Dermis blood vessel endothelial cell (primary cell): ENCODE data around the gene MARCHF9. TPM values are rescaled to one million over a fixed set of nuclear protein-coding genes. Genes with fewer than 3 reads are reported as not detected.

ENCODE experiments used
- DNase-seq: peaks from one replicate; pipeline ENCODE4 v3.0.0; 2010
- total RNA-seq: library from RNA; depleted of rRNA; stranded (reverse); fragments of >200 nt; gene quantifications from 2 replicates; pipeline ENCODE4 v1.2.3, GENCODE V29; 2014

MARCHF9 gene
- total RNA-seq, 1 donor from 2014 or later = 4.1 TPM

DNA sequence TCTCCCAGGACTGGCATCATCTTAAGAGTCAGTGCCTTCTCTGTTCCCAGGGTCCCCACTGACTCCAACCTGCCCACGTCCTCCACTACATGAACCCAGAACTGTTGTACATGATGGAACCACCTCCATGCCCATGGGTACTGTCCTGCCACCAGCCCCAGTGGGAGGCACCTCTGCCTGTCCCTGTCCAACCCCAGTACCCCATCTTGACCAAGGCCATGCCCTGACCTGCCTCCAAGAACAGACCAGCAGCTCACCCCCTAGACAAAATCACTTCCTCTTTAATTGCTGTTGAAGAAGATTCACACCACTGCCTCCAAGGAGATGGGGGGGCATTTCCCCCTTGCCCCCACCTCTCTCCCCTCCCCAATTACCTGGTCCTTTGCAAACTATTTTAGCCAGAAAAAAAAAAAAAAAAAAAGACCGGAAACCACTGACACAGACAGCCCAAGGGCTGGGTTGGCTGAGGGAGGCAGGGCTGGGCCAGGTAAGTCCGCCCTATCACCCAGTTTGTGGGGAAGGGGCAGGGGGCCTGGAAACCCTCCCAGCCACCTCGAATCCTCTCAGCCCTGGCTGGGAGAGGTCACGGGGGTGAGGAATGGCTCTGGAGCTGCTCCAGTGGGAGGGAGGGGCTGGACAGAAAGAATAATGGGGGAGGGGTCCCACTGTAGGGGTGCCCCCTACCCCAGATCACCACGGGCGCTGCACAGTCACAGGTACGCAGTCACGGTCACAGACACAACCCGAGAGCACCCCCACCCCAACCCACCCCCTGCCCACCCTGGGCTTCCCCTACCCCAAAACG, 29.8 kb upstream of the MARCHF9 start:
- no peak for DNase-seq

DNA sequence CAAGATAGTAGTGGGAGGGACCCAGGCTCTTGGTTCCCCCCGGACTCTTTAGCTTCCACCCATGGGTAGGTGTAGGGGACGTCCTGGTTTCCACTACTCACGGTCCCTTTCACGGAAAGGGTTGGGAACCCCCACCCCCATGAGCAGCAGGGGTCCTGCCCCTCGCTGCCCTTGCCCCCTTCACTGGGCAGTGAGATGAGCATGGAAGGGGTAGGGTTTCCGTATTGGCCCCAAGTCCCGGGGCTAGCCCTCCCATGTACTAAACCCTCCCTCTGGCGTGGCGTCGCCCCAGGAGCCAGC, 29.1 kb upstream of the MARCHF9 start:
- no peak for DNase-seq

DNA sequence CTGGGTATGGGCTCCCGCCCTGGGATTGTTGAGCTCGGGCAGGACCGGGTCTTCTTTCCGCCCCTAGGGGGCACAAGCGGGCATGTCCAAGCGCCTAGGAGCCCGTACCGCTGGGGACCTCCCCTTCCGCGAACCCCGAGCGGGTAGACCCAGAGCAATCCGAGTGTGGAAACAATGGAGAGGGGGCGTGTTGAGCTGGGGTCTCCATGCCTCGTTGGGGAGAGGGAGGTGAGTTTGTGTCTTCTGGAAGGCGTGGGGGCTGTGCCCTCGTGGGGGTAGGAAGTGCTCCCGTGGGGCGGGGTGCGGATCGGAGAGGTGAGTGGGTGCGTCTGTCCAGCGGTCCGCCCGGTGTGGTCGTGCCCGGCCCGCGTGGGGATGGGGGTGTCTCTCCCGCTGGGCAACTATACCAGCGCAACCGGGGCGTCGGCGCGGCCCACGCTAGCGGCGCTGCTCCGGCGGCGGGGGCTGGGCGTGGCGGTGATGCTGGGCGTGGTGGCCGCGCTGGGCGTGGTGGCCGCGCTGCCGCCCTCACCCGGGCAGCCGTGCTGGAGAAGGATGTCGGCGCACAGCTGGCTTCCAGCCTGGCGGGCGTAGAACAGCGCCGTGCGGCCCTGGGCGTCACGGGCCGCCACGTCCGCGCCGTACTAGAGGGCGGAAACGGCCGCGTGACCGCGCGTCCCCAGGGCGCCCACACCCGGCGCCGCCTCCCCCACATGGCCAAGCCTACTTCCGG, 28.6 kb upstream of the MARCHF9 start:
- peak; percentile 86 for DNase-seq

DNA sequence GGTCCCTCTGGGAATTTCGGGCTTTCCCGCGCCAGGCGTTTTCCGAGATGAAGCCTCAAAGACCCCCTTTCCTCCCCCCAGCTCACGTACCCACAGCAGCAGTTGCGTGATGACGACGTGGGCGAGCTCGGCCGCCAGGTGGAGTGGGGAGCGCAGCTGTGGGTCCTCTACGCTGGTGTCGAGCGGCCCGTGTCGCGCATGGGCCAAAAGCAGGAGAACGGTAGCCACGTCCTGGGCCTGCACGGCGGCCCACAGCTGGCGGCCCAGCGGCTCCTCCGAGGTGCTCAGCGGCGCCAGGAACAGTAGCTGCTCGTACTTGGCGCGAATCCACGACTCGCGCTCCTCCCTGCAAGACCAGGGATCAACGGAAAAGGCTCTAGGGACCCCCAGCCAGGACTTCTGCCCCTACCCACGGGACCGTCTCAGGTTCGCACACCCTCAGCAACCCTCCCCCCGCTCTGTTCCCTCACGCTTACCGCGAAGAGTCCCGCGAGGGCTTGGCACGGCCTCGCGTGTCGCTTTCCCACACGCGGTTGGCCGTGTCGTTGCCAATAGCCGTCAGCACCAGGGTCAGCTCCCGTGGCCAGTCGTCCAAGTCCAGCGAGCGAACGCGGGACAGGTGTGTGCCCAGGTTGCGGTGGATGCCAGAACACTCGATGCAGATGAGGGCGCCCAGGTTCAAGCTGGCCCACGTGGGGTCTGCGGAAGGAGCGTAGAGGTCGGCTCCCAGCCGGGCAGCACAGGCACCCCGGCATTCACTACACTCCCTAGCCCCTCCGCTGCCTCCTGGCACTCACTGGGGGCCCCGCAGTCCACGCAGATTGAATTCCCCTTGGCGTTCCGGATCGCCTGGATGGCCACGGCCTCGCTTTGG, 27.8 kb upstream of the MARCHF9 start:
- DNase-seq = peak; percentile 43

DNA sequence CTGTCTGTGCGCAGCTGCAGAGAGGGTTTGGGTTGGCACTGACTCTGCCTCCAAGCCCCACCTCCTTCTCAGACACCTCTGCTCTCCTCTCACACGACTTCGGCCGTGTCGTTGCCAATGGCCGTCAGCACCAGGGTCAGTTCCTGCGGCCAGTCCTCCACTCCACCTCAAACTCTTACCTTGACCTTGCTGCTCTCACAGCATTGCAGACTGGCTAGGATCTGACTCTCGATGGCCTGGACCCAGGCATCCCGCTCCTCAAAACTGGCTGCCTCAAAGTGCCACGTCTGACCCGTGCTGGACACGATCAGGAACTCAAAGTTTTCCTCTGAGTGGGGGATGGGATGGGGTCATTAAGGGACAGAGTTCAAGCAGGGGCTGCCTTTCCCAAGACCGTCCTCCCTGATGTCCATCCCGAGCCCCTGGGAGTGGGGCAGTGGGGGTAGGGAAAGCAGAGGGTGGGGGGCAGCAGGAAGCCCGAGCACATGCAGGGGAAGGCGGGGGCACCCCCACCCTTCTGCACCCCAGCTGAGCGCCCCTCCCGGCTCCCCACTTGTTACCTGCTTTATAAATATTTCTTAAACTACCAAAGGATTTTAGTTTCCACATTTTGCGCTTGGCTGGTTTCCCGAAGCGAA, 27.0 kb upstream of the MARCHF9 start:
- no peak for DNase-seq

DNA sequence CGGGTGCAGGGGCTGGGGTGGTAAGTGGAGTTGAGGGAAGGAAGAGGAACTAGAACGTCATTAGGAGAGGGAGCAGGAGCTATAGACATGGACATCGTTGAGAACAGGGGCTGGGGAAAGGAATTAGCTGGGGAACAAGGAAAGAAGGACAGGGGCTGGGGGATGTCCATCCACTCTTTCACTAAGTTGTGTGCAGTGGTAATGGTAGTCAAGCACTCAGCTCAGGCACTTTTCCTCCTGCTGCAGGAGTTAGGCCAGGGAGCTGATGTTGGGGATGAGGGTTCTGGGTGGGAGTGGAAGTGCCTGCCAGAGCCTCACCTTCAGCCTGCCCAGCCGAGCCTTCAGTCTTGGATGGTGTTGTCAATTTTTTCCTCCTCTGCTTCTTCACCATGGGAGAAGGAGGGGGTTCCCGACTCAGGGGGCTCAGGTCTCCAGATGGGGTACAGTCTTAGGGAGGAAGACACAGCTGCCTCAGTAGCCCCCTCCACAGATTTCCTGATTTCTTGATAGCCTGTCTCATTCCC, 25.5 kb upstream of the MARCHF9 start:
- no peak for DNase-seq

DNA sequence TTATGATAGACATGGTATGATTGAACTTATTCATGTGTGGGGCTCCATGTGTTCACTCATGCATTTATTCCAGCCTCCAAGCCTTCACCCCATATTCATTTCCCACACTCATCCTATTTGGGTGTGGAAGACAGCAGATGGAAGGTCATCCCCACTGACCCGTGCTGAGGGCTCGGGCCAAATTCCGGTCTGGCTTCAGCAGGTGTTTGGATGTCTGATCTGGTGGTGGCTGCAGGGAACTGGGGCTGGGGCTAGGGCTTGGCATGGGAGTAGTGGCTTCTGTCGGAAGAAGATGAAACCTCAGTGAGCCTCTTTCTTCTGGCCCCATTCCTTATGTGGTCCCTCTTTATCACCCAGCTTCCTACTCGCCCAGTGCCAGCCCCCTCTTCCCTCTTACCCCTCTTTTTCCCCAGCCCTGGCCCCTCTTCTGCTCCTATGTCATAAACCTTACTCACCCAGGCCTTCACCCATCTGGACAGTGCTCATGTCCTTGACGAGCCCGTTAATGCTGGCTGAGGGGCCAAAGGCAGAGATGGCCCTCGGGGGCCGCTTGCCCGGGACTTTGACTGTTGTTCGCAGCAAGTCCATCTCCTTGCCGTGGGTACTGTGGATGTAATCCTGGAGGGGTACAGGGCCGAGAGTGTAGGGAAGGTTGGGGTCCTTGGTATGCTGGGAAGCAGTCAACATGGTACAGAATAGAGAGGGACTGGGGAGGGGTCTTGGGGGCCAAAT, 24.4 kb upstream of the MARCHF9 start:
- DNase-seq = no peak

DNA sequence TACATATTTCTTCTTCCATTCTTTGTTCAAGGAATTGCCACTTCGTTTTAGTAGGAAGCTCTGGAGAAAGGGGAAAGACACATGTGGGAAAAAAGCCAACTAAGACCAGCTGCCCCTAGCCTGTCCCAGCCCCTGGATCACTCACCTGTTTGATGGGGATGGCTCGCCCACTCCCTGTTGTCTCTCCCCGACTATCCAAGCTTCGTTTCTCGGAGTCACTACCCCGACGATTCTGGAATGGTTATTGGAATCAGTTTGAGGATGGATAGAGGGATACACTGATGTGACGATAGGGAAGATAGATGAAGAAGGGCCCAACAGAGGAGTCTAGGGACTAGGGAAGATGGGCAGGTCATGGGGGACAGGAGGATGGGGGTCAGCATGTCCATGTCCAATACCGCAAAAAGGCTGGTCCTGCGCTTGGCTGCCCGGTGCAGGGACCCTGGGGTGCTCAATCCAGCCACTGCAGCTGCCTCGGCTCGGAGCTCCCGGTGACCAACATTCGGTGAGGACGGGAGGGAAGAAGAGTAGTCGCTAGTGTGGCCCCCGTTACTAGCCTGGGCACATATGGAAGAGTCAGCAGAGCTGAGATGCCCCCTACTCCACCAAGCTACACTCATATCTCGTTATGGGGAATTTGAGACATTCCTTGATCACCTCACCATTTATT, 23.4 kb upstream of the MARCHF9 start:
- DNase-seq = no peak

DNA sequence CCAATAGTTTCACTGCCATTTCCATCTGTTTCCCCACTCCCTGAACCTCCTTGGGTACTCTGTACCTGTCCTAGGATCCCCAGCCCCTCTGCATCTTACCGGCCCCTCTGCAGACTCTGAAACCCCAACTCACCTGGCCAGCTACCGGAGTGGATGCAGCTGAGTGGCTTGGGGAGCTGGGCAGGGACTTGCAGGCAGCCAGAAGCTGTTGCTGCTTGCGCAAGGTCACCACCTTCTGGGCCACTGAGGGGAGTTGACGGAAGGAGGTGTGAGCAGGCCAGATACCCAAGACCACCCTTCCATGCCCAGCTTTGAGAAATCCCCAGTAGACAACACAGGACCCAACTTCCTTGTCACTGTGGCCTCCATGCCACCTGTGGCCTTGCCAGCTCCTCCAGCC, 22.6 kb upstream of the MARCHF9 start:
- no peak for DNase-seq

DNA sequence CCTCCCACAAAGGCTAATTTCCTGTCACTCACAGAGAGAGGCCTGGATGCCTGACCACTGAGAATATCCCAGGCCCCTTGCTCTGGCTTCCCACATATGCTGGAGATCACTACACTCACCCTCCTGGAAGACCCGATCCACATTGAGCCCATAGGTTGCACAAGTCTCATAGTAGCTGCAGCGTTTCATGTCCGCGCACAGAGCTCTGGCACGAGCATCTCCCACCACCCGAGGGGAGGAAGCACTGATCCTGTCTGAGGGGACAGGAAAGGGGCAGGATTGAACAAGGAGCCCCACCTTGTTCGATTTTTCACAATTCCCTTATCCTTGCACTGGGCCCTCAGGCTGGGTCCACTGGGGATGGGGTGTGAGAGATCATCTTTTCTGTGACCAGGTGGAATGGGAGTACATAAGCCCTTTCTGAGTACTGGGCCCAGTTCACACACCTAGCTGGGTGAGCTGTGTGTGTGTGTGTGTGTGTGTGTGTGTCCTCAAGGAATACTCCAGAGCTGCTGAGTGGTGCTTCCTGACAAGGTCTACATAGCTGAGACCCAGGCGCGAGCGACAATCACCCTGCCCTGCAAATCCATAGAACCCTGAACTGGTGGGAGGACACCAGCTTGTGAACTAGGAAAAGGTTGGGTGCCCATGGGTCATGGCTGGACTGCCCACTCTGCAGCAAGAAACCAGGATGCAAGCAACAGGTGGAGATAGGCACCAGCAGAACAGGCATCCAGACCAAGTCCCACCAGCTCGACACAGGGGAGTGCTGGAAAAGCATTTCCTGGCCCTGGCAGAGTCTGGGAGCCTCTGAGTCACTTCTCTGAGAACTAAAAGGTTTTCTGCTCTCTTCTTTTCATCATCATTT, 21.9 kb upstream of the MARCHF9 start:
- no peak for DNase-seq

DNA sequence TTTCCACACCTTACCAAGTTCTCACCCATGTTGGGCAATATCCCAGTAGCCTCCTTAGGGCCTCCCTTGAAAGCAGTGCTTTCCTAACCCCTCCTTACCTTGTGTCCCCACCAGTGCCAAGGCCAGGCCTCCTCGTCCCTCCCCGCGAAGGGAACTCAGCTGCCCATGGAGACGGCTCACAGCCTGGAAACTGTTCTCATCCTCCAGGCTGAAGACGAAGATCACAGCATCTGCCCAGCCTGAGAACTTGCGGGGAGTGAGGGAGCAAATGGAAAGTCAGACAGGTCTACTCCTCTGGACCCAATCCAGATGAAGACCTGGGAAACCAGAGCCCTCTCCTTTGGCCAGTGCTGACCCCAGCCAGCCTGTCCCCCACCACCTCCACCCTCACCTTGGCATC, 21.0 kb upstream of the MARCHF9 start:
- DNase-seq = no peak

DNA sequence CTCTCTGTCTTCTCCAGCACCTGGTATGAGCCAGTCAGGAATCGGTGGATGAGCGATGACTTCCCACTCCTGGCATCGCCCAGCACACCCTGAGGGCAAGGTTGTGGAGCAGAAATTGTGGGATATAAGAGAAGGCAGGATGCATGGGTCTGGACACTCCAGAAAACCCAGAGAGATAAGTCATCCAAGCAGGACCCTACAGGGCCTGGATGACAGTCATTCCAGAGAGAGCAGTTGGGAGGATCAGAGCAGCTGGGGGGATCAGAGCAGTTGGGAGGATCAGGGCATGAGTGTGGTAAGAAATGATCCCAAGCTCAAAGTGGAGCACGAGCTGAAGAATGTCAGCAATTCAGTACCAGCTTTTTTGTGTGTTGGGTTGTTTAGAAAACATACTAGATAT, 20.3 kb upstream of the MARCHF9 start:
- no peak for DNase-seq

DNA sequence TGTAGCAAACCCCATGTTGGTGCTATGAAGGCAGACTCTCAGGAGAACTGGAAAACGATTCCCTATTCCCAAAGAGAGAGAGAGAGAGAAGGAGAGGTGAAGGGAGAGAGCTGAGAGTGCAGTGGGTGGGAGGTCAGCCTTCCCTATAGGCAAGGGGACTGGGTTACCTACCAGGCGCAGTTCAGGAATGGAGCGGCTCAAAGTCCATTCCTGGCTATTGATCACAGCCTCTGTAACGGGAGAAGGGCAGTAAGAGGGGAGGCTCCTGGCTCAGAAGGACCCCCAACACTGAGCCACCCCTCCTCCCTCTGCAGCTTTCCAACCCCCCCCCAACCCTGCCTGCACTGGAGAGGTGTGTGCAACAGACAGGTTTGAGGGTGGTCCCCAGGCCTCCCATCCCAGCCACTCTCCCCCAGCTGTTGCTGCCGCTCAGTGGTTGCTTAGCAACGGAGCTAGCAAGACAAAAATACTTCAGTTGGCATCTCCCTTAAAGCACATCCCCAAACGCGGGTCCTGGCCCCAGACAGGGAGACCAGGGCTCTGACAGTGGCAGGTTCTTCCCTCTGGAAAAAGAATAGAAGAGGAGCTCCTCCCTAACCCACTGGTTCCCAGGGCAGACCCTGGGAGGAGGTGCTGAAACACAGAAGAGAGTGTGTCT, 19.6 kb upstream of the MARCHF9 start:
- DNase-seq = no peak

DNA sequence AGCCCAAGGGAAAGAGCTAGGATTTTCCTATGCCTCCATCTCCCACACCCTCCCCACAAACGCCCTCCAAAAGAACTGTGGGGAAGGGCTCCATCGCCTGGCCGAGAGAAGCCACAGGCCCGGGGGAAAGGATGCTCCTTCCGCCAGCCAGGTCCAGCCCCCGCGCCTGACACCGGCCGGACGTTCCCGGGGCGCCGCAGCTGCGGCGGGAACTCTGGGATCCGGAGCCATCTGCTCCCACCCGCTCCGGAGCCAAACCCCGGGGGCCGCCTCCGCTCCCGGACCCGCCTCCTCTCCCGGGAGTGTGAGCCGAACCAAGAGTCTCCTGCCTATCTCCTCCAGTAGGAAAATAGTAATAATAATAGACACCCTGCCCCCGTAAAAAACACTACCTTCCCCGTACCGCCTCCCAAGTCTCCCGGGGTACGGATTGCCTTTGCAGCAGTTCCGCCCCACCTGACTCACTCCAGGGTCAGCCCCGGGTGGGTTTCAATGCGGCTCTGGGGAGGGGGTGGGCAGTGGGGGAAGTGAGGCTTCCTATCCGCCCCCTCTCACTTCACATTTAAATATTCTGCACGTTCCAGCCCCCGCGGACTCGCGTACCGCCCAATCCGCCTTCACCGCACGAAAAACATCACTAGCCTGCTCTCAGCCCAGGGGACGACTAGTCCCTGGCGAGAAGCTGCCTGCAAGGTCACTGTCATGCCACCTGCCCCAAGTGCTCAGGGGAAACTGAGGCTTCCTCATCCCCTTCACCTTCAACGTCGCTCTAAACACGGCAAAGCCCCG, 18.8 kb upstream of the MARCHF9 start:
- no peak for DNase-seq

DNA sequence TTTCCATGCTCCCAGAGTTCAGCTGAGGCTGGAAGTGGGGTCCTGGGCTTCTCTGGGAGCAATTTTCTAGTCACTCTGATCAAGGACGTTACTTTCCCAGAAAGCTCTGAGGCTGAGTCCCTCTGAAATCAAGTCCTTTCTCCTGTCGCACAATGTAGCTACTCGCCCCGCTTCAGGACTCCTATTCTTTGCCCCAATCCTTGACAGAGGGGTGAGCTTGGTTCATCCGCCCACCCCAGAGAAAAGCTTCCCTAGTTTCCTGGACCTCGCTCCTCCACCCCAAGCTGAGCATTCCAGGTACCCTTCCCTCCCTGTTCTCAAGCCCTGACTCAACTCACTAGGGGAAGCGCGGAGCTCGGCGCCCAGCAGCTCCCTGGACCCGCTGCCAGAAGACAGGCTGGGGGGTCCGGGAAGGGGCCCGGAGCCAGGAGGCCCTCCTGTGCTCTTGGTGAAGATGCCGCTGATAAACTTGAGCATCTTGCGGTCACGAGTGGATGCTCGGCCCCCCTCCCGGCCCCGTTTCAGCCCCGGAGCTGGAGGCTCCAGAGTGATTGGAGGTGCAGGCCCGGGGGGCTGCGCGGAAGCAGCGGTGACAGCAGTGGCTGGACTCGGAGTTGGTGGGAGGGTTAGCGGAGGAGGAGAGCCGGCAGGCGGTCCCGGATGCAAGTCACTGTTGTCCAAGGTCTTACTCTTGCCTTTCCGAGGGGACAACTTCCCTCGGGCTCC, 18.0 kb upstream of the MARCHF9 start:
- DNase-seq = no peak

DNA sequence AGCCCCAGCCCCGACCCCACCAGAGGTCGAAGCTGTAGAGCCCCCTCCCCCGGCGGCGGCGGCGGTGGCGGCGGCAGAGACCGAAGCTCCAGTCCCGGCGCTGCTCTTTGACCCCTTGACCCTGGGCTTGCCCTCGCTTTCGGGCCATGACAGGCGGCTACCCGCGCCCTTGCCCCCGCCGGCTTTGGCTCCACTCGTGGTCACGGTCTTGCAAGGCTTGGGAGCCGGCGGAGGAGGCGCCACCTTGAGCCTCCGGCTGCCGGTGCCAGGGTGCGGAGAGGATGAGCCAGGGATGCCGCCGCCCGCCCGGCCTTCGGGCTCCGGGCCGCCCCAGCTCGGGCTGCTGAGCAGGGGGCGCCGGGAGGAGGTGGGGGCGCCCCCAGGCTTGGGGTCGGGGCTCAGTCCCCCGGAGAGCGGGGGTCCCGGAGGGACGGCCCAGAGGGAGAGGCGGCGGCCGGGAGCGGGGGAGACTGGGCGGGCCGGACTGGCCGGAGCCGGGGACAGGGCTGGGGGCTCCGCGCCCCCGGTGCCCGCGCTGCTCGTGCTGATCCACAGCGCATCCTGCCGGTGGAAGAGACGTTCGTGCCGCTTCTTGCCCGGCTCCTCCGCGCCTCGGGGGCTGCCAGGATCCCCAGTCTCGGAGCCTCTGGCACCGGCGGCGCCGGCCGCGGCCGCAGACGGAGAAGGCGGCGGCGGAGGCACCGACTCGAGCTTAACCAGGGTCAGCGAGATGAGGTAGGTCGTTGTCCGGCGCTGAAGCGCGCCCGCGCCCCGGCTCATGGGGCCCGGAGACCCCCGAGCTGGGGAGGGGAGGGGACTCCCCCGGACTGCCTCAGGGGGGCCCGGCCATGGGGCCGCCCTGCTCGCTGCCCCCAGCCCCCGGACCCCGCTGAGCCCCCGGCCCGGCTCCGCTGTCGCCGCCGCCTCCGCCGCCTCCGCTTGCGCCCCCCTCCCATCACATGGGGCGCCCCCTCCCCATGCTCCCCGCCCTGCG, 17.1 kb upstream of the MARCHF9 start:
- peak; percentile 25 for DNase-seq

DNA sequence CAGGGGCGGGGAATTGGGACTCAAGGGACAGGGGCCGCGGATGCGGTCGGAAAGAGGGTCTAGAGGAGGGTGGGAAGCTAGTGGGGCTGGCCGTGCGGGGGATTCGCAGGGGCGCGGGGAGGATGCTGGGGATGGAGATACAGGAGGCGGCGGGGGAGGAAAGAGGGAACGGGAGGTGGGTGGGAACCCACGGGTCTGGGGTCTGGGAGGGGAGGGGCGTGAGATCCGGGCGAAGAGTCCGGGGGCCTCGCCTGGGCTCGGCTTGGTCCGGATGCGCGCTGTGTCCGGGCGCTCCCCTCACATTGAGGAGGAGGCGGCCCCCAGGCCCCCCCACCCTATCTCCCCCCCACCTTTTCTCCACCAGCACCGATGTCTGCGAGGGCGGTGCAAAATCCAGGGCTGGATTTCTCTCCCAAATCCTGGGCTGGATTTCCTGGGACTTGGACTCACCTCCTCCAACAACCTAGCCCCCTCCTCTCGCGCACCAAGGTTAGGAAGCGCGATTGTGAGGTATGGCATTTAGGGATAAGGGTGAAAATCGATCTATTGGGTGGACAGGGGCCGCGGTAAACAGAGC, 16.2 kb upstream of the MARCHF9 start, which contains the start of gene AGAP2:
TSS of gene AGAP2 (minus strand) at position 82 of the 577 bp plus-strand sequence. CDS start 496 bp downstream, outside the sequence.
- no peak for DNase-seq
